HG02970 (cell line): ENCODE data around the gene PTCD2.
"Not testable (repeated sequence)": the region's sequence is repeated elsewhere in the genome, so short reads cannot be mapped to it uniquely, and the experiment has no call there.

Source experiments
- ATAC-seq: cut with Tn5 transposase; IDR thresholded peaks from one replicate; pipeline ENCODE4 v1.9.1; 2021; ENCODE audit warnings: mild to moderate bottlenecking, moderate library complexity, moderate number of reproducible peaks; ENCODE audit not compliant: unreplicated experiment, low FRiP score

PTCD2 gene

GRCh38 chr5:72295539-72295938, 24.6 kb upstream of the PTCD2 start:
- no peak for ATAC-seq

- ATAC-seq = no peak
Observed at GRCh38 chr5:72296256-72296655, 23.9 kb upstream of the PTCD2 start.

GRCh38 chr5:72298136-72298535, 22.0 kb upstream of the PTCD2 start:
- ATAC-seq = not testable (repeated sequence)

GRCh38 chr5:72298711-72299110, 21.5 kb upstream of the PTCD2 start:
- ATAC-seq = no peak

GRCh38 chr5:72300590-72301339, 19.4 kb upstream of the PTCD2 start:
- ATAC-seq = no peak

GRCh38 chr5:72301557-72301956, 18.6 kb upstream of the PTCD2 start:
- ATAC-seq = no peak

- ATAC-seq = no peak
Observed at GRCh38 chr5:72302171-72302570, 18.0 kb upstream of the PTCD2 start.

GRCh38 chr5:72305194-72306142, 14.7 kb upstream of the PTCD2 start:
- no peak for ATAC-seq

GRCh38 chr5:72307573-72307967, 12.6 kb upstream of the PTCD2 start:
- ATAC-seq = no peak

GRCh38 chr5:72307968-72308852, 12.0 kb upstream of the PTCD2 start:
- peak; percentile 93 for ATAC-seq

- ATAC-seq = no peak
Observed at GRCh38 chr5:72308853-72309191, 11.4 kb upstream of the PTCD2 start.

GRCh38 chr5:72313141-72313540, 7.0 kb upstream of the PTCD2 start:
- ATAC-seq = no peak

- no peak for ATAC-seq
Observed at GRCh38 chr5:72314571-72315172, 5.5 kb upstream of the PTCD2 start.

- not testable (repeated sequence) for ATAC-seq
Observed at GRCh38 chr5:72319435-72319975, 668 bp upstream of the PTCD2 start.

GRCh38 chr5:72324189-72324825, 4.1 kb downstream of the PTCD2 start:
- ATAC-seq = no peak

- no peak for ATAC-seq
Observed at GRCh38 chr5:72325566-72326305, 5.6 kb downstream of the PTCD2 start.

- ATAC-seq = no peak
Observed at GRCh38 chr5:72326306-72326649, 6.1 kb downstream of the PTCD2 start.

- ATAC-seq = no peak
Observed at GRCh38 chr5:72328172-72328571, 8.0 kb downstream of the PTCD2 start.

GRCh38 chr5:72330712-72331111, 10.5 kb downstream of the PTCD2 start:
- no peak for ATAC-seq
